GM18499 (cell line): Measurements from ENCODE around the gene SEC22B.
A peak's percentile ranks its signal among the peaks of the same experiment; 100 is the strongest.
"Not testable (repeated sequence)": the region's sequence is repeated elsewhere in the genome, so short reads cannot be mapped to it uniquely, and the experiment has no call there.

Experiments
- ATAC-seq: cut with Tn5 transposase; IDR thresholded peaks from one replicate; pipeline ENCODE4 v1.9.1; 2021; ENCODE audit warnings: moderate number of reproducible peaks; ENCODE audit not compliant: insufficient read depth, unreplicated experiment

Gene SEC22B

DNA sequence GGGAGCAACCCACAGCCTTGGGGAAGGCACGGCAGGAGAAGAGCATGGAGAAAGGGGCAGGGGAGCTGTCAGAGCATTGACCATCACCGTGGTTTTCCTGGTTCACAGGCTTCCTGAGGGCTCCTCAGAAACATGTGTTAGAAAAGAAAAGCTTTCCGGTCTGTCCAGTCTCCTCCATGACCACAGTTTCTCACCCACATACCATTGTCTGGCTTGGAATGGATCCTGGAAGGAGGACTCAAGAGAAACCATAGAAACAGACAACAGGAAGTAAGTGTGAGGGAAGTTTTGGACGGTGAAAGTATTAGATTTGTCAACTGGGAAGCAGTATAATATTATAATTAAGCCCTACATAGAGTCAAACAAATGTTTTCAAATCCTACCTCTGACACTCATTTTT, 55.8 kb downstream of the SEC22B start:
- not testable (repeated sequence) for ATAC-seq

DNA sequence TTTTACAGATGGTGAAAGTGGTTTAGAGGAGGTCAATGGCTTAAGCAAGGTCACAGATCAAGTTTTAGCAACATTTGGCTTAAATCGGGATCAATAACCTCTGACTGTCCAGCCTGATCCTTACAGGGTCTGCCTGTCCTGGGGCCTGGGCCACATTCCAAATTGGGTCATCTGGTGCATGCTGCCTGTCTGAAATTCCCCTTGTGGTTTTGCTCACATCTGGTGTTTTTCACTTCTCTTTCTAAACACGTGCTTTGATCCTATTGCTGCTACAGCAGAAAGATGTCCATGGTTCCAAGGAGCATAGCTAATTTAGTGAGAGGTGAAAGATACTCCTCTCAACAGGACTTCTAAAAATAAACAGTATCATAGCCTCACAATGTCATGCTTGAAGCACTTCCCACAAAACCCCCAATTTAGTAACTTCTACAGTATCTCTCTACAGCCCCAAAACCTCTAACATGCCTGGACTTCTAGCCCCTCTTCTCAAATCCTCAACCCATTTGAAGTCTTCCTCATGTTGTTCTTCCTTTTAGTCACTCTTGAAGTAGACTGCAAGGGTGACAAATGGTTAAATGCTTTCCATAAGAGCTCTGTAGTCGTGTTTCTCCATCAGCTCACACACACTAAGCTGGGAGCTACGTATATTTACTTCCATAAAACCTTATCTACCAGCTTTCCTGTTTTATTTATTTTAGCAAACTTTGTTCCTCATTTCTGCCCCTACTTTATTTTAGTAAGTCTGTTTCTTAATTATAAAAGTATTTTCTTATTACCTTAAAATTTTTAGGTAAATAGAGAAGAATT, 58.7 kb downstream of the SEC22B start:
- peak; percentile 36 for ATAC-seq

DNA sequence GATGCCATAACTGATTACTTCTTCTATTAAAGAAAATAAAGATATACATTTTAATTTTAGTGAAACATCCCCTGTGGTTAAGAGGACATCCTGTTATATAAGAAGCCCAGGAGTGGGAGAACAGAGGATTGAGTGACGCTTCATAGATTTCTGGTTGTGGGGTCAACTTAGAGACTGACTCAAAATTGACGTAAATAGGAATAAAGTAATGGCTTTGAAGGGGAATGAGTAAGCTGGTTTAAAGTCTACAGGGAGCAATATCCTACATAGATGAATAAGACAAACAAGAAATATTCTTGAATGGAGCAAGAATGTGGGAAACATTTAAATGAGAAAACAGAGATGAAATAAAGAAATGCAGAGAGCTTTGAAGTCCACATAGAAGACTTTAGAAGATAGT, 60.2 kb downstream of the SEC22B start:
- ATAC-seq, result not testable (repeated sequence)

- ATAC-seq, result not testable (repeated sequence)
These were observed 63.2 kb downstream of the SEC22B start for GRCh38 chr1:120113134-120113533.

GRCh38 chr1:120112212-120112611, 64.1 kb downstream of the SEC22B start:
- not testable (repeated sequence) for ATAC-seq

- not testable (repeated sequence) for ATAC-seq
These were observed 64.5 kb downstream of the SEC22B start for GRCh38 chr1:120111771-120112170.

DNA sequence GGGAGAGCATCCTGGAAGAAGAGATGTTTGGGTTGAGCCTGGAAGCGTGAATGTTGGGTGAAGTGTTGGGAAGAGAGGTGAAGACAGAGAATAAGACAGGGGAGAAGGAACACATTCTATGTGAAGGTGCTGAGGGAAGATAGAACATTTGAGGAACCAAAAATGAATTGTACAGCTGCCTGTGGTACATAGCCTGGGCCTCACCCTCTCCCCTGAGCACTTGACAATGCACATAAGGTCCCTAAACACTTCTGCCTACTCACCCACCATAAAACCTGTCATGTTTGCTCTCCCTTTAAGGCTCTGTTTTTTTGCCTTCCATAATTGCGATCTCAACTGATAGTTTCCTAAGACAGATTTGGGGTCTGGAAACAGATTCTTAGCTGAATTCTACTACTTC, 65.3 kb downstream of the SEC22B start:
- not testable (repeated sequence) for ATAC-seq

DNA sequence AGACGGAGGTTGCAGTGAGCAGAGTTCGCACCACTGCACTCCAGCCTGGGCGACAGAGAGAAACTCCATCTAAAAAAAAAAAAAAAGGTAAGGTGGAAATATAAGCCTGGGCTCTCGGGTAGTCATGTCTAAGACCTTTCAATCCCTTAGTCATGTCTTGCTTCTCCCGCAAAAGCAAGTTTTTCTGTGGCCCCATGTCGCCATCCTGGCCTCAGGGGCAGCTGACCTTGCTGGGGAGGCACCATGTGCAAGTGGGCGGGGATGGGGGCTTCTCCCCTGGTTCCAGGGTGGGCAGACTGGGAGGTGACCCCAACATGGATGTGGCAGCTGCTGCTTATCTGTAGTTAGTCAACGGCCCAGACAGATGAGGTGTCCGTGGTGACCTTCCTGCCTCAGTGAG, 66.7 kb downstream of the SEC22B start:
- not testable (repeated sequence) for ATAC-seq

DNA sequence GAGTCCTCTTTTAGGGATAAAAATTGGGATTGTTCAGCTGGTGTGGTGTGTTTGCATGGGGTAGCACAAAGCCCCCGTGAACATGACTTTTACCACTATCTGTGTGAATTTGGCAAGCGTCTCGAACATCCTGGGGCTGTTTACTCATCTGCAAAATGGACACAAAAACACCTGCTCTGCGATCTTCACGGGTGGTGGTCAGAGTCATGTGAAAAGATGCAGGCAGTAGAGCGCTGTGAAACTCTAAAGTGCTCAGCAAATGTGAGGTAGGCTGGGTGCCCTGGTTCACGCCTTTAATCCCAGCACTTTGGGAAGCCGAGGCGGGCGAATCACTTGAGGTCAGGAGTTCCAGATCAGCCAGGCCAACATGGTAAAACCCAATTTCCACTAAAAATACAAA, 67.1 kb downstream of the SEC22B start:
- not testable (repeated sequence) for ATAC-seq

- not testable (repeated sequence) for ATAC-seq
These were observed 71.0 kb downstream of the SEC22B start for GRCh38 chr1:120105288-120105687.

- not testable (repeated sequence) for ATAC-seq
These were observed 72.6 kb downstream of the SEC22B start for GRCh38 chr1:120103768-120104167.

DNA sequence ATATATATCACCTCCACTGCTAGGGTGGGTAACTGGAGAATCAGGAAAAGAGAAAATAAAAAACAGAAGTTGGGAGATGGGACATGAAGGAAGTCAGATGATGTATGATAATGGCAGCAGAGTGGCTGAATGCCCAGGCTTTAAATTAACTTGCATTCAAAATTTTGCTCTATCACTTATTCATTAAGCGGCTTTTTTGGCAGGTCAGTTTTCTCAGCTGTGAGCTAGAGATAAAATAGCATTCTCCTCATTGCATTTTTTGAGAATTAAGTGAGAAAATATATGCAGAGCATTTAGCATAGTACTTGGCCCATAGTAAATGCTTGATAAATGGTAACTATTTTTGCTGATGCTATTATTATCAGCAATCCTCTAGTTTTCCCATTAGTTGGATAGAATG, 74.7 kb downstream of the SEC22B start:
- not testable (repeated sequence) for ATAC-seq
